ENCODE measurements around the gene MAN1B1. TPM values are rescaled to one million over a fixed set of nuclear protein-coding genes. Genes with fewer than 3 reads are reported as not detected.
"Not testable (repeated sequence)": the region's sequence is repeated elsewhere in the genome, so short reads cannot be mapped to it uniquely, and the experiment has no call there.

MAN1B1 gene
- total RNA-seq, 1 experiment from 2014 or later = 46.5 TPM

- intact Hi-C loops (cut with micrococcal nuclease) = no loop called here
- ChIA-PET POLR2A (interaction anchor here (0.6 to 3.6 kb wide), 31 partner anchors 10 to 911 kb away, joined by 3 to 41 read pairs (median 4); partner anchors contain the start of genes ANAPC2, CLIC3, CYSRT1 and EXD3), CTCF (interaction anchor here (0.6 to 1.6 kb wide), 7 partner anchors 10 to 137 kb away, joined by 3 to 12 read pairs (median 4); partner anchors contain the start of genes ANAPC2, CYSRT1, RNF224 and SSNA1)
- DNase-seq (ENCODE audit: unreplicated experiment) = peak; percentile 91
- H3K36me3 Mint-ChIP-seq (ENCODE audit: insufficient read depth, unreplicated experiment) = peaks cover 9% of the 10 kb centered on the region
- peak overlapping the region; percentile 77 for H3K4me3 Mint-ChIP-seq (ENCODE audit: unreplicated experiment)
- no peak for TF ChIP-seq CTCF (IDR thresholded peaks at IDR 0.05; ENCODE audit: unreplicated experiment)
- no peak overlapping the region for H3K27ac Mint-ChIP-seq (ENCODE audit: low read depth, unreplicated experiment)
- no TSS peak for BruUV-seq (replicated peaks)
- H3K27me3 Mint-ChIP-seq (ENCODE audit: insufficient read depth, unreplicated experiment) = no peaks in the 10 kb centered on the region
- no peaks in the 10 kb centered on the region for H3K9me3 Mint-ChIP-seq (ENCODE audit: unreplicated experiment)
- H3K4me1 Mint-ChIP-seq (ENCODE audit: insufficient read depth, unreplicated experiment) = peaks cover 18% of the 10 kb centered on the region
Measured at GRCh38 chr9:137129456-137130175, 42.8 kb downstream of the MAN1B1 start.

GRCh38 chr9:137130176-137130755 is 43.5 kb downstream of the MAN1B1 start:
- peaks cover 9% of the 10 kb centered on the region for H3K36me3 Mint-ChIP-seq (ENCODE audit: insufficient read depth, unreplicated experiment)
- POLR2A ChIA-PET = interaction anchor here (0.7 to 3.6 kb wide), 25 partner anchors 10 to 134 kb away, joined by 3 to 41 read pairs (median 4); partner anchors contain the start of genes ANAPC2, CLIC3, CYSRT1 and GRIN1
- TF ChIP-seq CTCF (IDR thresholded peaks at IDR 0.05; ENCODE audit: unreplicated experiment) = no peak
- no peaks in the 10 kb centered on the region for H3K27me3 Mint-ChIP-seq (ENCODE audit: insufficient read depth, unreplicated experiment)
- BruUV-seq (replicated peaks) = no TSS peak
- H3K4me3 Mint-ChIP-seq (ENCODE audit: unreplicated experiment) = peak overlapping the region; percentile 76
- no peak overlapping the region for H3K27ac Mint-ChIP-seq (ENCODE audit: low read depth, unreplicated experiment)
- DNase-seq (ENCODE audit: unreplicated experiment) = no peak
- intact Hi-C loops (cut with micrococcal nuclease) = no loop called here
- H3K9me3 Mint-ChIP-seq (ENCODE audit: unreplicated experiment) = no peaks in the 10 kb centered on the region
- H3K4me1 Mint-ChIP-seq (ENCODE audit: insufficient read depth, unreplicated experiment) = peaks cover 18% of the 10 kb centered on the region
- CTCF ChIA-PET = interaction anchor here (0.6 to 1.6 kb wide), 7 partner anchors 10 to 136 kb away, joined by 3 to 12 read pairs (median 4); partner anchors contain the start of genes ANAPC2, RNF224 and SSNA1

- peaks cover 11% of the 10 kb centered on the region for H3K27me3 Mint-ChIP-seq (ENCODE audit: insufficient read depth, unreplicated experiment)
- intact Hi-C loops (cut with micrococcal nuclease) = no loop called here
- BruUV-seq (replicated peaks) = no TSS peak
- CTCF ChIA-PET = no interaction called here
- no peak overlapping the region for H3K4me3 Mint-ChIP-seq (ENCODE audit: unreplicated experiment)
- DNase-seq (ENCODE audit: unreplicated experiment) = no peak
- no peaks in the 10 kb centered on the region for H3K36me3 Mint-ChIP-seq (ENCODE audit: insufficient read depth, unreplicated experiment)
- TF ChIP-seq CTCF (IDR thresholded peaks at IDR 0.05; ENCODE audit: unreplicated experiment) = no peak
- H3K27ac Mint-ChIP-seq (ENCODE audit: low read depth, unreplicated experiment) = no peak overlapping the region
- H3K4me1 Mint-ChIP-seq (ENCODE audit: insufficient read depth, unreplicated experiment) = peaks cover 6% of the 10 kb centered on the region
- POLR2A ChIA-PET = no interaction called here
- H3K9me3 Mint-ChIP-seq (ENCODE audit: unreplicated experiment) = no peaks in the 10 kb centered on the region
Measured at GRCh38 chr9:137134191-137134590, 47.4 kb downstream of the MAN1B1 start.

- H3K4me1 Mint-ChIP-seq (ENCODE audit: insufficient read depth, unreplicated experiment); intact Hi-C loops (cut with micrococcal nuclease); DNase-seq (ENCODE audit: unreplicated experiment); BruUV-seq (replicated peaks); H3K9me3 Mint-ChIP-seq (ENCODE audit: unreplicated experiment); H3K27ac Mint-ChIP-seq (ENCODE audit: low read depth, unreplicated experiment); H3K36me3 Mint-ChIP-seq (ENCODE audit: insufficient read depth, unreplicated experiment); CTCF ChIA-PET; H3K4me3 Mint-ChIP-seq (ENCODE audit: unreplicated experiment): not testable (repeated sequence)
- peaks cover 11% of the 10 kb centered on the region for H3K27me3 Mint-ChIP-seq (ENCODE audit: insufficient read depth, unreplicated experiment)
- POLR2A ChIA-PET = interaction anchor here (0.6 kb wide), 1 partner anchor 205 kb away, joined by 3 read pairs; no protein-coding TSS in a partner anchor
Measured at GRCh38 chr9:137135154-137135553, 48.4 kb downstream of the MAN1B1 start.

Measured in MCF 10A (cell line).